B cell (primary cell): ENCODE data around the gene PDP2.

Experiments
- CTCF ChIP-seq: fragments of 200-600 bp; IDR thresholded peaks from one replicate; pipeline ENCODE4 v1.8.0; 2022; ENCODE audit warnings: antibody characterized with exemption, mild to moderate bottlenecking
- EZH2 ChIP-seq: IDR thresholded peaks from 2 replicates; pipeline ENCODE4 v1.6.1; 2012; ENCODE audit warnings: borderline replicate concordance, low read depth, mild to moderate bottlenecking, moderate library complexity, low read length; ENCODE audit not compliant: insufficient read depth, poor library complexity, severe bottlenecking

DNA sequence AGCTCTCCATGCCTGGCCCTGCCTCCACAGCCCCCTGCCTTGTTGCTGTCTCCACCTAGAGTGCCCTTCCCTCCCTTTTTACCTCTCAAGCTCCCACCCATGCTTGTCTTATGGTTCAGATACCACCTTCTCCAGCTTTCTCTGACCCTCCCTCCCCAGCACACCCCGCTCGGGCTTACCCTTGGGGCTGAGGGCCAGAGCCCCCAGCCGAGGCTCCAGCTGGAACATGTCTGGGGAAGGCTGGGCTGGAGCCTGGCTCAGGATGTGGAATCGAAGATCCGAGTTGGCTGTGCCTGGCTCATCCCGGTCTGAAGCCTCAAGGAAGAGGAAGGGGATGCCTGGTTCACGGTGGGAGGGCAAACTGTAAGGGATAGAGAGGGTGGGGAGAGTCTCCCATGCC, 34.7 kb downstream of the PDP2 start:
- no peak for TF ChIP-seq CTCF
- no peak for TF ChIP-seq EZH2
